ENCODE results near the gene UBE2S.
"Not testable (repeated sequence)": the region's sequence is repeated elsewhere in the genome, so short reads cannot be mapped to it uniquely, and the experiment has no call there.

Gene UBE2S

DNA sequence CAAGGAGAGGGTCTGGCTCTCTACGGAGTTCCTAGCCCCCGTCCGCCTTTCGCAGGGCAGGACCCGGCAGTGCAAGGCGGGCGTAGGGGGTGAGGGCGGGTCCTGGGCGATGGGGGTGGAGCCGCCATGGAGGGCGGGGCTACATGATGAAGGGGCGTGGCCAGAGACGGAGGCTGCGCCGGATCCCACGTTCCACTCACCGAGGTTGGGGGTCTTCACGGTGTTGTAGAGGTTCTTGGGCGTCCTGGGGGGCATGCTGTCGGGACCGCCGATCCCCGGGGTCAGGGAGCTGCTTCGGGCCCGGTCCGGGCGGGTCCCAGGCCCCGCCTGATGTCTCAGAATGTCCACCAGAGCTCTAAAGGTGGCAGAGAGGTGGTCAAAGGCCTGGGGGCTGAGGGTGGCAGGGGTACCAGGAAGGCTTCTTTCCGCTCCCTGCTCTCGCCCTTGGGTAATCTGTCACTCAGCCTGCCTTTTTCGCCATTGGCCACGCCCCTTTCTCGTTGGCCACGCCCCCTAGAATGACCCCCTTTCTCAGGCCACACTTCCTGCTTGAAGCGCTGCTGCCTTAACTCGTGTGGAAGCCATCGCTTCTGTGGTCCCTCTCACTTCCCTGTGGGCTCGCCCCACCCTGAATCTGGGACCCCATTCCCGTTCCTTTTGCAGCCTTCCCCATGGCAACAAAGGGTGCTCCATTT, 33.0 kb upstream of the UBE2S start:
- DNase-seq (ENCODE audit: low spot score): no peak

DNA sequence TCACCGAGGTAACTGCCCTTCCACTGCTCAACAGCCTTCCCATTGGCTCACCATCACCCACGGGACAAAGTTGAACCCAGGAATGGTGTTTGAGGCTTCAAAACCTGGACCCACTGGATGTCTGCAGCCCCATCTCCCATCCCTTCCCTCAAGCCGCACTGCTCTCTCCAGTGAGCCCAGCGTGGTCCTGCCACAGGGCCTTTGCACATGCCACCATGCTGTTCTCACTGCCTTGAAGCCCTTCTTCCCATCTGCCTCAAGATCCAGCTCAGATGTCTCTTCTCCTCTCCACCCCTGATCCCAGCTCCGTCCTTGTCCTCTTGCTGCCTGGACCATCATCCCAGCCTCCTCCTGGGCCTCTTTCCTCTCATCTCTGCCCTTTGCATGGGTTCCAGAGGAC, 31.5 kb upstream of the UBE2S start:
- DNase-seq (ENCODE audit: low spot score): no peak

DNA sequence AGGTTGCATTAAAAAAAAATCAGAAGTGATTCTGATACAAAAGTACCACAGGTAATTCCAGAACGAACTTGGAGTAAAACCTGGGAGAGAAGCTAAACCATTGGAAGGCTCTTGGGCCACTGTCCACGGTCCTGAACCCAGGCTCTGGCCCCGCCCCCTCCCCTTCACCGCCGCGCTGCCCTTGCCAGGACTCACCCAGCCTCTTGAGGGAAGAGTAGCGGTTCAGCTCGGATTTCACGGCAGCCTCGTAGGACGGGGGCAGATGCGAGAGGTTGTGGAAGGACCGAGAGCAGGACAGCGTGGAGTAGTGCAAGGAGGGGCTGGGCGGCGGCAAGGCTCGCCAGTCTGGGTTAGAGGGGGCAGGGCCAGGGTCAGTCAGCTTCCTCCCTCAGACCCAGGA, 29.8 kb upstream of the UBE2S start:
- peak; percentile 68 for DNase-seq (ENCODE audit: low spot score)

DNA sequence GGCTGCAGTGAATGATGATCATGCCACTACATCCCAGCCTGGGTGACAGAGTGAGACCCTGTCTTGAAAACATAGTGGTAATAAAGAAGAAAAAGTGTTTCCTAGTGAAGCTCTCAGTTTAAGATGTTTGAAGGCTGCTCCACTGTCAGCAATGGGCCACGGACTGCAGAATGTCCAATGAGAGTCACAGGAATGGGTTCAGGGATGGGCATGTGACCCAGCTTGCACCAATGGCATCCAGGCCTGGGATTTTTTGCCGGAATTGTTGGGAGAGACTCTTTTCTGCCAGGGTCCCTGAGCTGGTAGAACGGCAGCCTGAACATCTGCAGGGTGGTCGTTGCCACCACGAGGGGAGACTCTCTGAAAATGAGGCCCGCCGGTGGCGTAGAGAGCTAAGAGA, 29.3 kb upstream of the UBE2S start:
- no peak for DNase-seq (ENCODE audit: low spot score)

DNA sequence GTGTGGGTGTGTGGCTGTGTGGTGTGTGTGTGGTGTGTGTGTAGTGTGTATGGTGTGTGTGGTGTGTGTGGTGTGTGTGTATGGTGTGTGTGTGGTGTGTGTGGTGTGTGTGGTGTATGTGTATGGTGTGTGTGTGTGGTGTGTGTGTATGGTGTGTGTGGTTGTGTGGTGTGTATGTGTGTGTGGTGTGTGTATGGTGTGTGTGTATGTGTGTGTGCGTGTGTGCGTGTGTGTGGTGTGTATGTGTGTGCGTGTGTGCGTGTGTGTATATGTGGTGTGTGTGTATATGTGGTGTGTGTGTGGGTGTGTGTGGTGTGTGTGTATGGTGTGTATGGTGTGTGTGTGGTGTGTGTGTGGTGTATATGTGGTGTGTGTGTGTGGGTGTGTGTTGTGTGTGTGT, 27.4 kb upstream of the UBE2S start:
- DNase-seq (ENCODE audit: low spot score): no peak

DNA sequence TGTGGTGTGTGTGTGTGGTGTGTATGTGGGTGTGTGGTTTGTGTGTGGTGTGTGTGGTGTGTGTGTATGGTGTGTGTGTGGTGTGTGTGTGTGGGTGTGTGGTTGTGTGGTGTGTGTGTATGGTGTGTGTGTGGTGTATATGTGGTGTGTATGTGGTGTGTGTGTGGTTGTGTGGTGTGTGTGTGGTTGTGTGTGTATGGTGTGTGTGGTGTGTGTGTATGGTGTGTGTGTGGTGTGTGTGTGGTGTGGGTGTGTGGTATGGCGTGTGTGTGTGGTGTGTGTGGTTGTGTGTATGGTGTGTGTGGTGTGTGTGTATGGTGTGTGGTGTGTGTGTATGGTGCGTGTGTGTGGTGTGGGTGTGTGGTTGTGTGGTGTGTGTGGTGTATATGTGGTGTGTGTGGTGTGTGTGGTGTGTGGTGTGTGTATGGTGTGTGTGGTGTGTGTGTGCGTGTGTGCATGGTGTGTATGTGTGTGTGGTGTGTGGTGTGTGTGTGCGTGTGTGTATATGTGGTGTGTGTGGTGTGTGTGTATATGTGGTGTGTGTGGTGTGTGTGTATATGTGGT, 26.9 kb upstream of the UBE2S start:
- no peak for DNase-seq (ENCODE audit: low spot score)

DNA sequence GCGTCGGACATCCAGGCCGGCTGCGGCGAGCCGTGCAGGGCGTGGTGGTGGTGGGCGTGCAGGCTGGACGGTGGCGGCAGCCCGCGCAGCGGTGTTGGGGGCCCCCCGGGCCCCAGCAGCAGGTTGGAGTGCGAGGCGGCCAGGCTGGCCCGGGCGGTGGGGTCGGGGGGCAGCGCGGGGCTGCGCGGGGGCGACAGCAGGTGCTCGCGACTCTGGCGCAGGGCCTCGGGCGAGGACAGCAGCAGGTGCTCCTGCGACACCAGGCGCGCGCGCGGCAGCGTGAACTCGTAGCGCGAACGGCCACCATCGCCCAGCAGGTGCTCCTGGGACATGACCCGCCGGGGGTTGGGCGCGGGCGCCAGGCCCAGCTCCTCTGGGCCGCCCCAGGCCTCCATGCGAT, 25.7 kb upstream of the UBE2S start:
- no peak for DNase-seq (ENCODE audit: low spot score)

DNA sequence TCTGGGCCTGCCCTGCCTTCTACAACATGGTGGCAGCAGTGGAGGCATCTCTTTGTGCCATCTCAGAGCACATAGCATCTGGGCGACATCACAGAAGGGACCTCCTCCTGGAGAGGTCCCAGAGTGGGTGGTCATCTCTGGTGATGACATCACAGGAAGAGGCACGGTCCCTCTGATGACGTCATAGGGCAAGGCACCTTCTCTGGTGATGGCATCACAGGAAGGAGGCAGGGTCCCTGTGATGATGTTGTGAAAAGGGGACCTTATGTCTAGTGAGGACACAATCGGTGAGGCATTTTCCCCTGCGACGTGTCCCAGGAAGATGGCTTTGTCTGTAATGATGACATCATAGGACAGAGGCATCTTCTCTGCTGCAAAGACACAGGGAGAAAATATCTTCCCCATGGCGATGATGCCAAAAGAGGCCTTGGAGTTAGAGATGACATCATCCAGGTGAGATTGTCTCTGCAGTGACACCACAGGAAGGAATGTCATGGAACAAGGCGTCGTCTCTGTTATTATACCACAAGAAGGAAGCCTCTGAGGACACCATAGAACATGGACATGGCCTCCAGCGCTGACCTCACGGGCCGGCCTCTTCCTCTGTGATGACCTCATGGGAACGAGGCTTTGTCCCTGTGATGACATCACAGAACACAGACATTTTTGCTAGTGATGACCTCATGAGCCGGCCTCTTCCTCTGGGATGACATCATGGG, 24.8 kb upstream of the UBE2S start:
- no peak for DNase-seq (ENCODE audit: low spot score)

DNA sequence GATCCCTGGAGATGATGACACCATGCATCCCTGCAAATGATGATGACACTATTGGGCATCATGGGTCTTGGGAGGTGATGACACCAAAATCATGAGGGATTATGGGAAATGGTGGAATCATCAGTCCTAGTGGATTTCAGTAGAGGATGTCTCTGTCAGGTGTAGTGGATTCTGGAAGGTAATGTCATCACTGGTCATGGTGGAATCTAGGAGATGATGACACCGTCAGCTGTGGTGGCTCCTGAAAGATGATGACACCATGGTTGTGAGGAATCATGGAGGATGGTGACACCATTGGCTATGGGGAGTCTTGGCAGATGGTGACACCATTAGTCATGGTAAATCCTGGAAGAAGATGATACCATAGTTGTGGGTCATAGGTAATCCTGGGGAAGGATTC, 23.6 kb upstream of the UBE2S start:
- no peak for DNase-seq (ENCODE audit: low spot score)

DNA sequence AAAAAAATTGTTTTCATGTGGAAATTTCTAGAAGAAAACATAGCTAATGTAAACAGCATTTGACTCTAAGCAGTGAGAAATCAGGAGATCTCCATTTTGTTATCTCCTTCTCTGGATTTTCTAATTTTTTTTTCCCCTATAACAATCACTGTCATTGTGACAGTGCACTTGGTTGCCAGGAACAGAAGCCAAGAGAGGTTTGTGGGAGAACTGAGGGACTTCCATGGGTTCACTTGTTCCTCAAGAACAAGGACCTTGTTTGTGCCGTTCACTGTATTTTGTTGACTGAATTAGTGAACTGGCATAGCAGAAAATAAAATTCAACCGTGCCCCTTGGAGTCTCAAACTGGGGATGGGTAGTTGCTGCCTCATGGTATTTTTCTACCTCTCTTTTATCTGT, 18.5 kb upstream of the UBE2S start:
- DNase-seq (ENCODE audit: low spot score): no peak

DNA sequence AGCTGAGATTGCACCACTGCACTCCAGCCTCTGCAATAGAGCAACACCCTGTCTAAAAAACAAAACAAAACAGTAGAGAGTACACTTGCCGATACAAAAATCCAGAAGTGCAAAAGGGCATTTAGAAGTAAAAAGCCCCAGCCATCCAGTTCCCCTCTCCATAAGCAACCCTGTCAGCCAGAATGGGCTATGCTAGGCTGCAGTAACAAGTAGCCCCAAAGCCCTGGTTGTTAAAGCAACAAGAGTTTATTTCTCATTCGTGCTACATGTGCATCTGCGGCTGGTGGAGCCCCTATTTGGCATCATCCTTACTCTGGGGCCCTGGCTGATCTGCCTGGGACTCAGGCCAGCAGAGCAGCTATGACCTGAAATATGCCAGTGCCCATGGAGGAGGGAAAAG, 16.9 kb upstream of the UBE2S start:
- DNase-seq (ENCODE audit: low spot score): no peak

DNA sequence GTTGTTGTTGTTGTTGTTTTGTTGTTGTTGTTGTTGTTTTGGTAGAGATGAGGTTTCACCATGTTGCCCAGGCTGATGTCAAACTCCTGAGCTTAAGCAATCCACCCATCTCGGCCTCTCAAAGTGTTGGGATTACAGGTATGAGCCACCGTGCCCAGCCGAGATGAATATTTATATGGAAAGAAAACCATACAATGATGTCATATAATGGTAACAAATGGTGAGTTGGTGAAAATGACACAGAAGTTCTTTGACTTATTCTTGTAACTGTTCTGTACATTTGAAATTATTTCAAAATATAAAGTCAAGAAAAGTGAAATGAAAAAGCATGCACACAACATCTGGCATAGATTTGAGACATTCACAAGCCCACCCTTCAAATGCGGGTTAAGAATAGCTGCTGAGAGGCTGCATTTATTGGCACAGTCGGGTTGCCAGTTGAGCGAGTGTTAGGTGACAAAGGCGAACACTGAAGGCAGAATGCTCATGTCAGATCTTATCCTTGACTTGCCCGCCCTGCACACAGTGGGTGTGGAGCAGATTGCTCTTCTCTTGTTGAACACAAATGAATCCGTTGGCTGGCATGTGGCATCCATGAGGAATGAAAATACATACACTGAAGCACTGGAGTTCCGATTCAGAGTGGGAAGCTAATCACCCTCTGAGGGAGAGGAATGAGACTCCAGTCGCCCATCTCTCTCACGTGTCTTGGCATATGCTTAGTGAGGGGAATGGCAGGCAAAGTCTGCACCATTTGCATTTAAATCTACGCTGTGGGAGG, 15.8 kb upstream of the UBE2S start:
- no peak for DNase-seq (ENCODE audit: low spot score)

DNA sequence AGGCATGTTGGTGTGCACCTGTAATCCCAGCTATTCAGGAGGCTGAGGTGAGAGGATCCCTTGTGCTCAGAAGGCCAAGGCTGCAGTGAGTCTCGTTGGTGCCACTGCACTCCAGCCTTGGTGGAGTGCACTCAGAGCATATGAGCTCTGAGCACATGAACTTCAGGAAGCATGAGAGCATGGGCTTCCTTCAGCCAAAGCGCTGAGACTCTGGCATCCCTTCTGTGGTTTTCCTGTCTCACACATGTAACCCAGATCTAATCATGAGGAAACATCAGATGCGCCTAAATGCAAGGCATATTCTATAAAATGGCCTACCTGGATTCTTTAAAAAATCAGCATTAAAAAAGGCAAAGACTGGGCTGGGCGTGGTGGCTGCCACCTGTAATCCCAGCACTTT, 13.7 kb upstream of the UBE2S start:
- not testable (repeated sequence) for DNase-seq (ENCODE audit: low spot score)

DNA sequence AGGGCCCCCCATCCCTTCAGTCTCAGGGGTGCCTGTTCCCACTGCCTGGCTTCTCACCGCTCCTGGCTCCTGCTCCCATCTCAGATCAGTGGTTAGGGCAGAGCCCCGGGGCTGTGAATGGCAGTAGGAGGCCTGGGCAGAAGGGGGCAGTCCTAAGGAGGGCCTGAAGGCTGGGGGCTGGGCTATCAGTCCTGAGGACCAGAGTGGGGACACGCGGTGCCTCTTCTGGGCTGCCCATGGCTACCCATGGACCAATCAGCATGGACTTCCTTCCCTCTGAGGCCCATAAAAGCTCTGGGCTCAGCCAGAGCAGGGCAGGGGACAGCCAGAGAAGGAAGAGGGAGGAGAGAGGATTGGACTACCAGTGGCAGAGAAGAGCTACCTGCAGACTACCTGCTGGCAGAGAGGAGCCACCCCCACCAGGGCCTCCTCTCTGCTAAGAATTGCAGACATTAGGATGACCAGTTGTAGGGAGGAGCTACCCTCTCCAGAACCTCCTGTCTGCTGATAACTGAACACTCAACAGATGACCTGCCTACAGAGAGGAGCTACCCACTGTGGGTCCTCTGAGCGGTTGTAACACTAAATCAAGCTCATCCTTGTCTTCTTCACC, 12.1 kb upstream of the UBE2S start:
- DNase-seq (ENCODE audit: low spot score): no peak

DNA sequence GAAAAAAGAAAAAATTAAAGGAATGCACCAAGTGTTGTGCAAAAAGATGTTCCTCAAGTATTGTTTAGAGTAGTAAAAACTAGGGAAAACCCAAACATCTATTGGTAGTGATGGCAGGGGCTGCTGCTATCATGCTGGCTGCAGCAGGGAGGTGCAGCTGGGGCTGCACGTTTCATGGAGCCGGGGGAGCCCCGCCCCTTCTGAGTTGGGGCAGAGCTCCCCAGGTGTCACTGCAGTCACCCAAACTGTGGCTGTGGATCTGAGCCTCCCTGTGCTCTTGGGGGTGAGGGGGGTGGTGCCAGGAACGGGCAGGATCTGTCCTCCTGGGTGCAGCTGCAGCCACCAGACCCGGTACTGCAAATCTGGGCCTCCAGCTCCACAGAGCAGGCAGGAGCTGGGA, 11.5 kb upstream of the UBE2S start:
- no peak for DNase-seq (ENCODE audit: low spot score)

DNA sequence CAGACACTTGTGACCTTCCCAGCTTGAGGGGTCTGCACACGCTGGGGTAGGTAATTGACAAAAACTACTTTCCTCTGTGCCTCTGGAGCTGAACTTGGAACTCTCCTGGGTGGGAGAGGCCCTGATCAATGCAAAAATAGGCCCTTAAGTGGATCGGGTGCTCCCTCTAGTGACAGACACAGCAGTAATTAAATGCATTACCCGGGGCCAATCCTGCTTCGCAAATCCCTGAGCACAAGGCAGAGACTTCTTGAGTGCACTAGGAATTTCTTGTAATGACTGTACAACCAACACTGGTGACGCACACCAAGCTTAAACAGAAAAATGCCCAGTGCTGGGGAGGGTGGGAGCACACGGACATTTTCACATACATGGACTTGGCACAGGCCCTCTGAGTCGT, 10.6 kb upstream of the UBE2S start:
- peak; percentile 38 for DNase-seq (ENCODE audit: low spot score)

DNA sequence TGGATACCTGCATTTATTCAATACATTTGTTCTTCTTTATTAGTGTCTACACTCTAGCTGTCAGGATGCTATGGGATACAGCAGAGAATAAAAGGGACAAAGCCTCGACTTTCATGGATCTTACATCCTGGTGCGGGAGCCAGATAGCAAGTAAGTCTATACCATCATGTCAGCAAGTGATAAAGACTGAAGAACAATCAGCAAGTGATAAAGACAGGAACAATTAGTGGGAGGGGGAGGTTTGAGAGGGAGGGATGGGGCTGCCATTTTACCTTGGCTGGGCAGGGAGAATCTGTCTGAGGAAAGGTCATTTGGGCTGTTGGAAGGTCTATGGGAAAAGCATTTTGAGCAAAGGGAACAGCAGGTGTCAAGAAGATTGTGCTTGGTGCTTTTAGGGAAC, 2.6 kb upstream of the UBE2S start:
- DNase-seq (ENCODE audit: low spot score): no peak

DNA sequence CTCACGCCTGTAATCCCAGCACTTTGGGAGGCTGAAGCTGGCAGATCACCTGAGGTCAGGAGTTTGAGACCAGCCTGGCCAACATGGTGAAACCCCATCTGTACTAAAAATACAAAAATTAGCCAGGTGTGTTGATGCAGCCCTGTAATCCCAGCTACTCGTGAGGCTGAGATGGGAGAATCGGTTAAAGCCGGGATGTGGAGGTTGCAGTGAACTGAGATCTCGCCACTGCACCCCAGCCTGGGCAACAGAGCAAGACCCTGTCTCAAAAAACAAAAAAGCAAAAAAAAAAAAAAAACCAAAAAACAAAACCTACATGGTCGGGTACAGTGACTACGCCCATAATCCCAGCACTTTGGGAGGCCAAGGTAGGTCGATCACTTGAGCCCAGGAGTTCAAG, 1.6 kb upstream of the UBE2S start:
- not testable (repeated sequence) for DNase-seq (ENCODE audit: low spot score)

DNA sequence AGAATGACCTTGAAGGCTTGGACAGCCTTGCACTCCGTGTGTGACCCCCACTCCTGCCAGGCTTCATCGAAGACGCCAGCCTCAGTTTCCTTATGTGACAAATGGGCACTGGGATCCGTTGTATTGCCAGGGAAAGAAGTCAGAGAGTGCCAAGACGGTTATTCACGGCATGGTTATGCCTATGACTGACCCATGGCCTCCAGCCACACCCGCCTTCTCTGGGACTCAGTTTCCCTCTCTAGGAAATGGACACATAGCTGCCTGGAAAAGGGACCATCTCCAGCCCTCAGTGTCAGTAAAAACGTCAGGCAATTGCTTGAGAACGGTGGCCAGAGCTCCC, 915 bp upstream of the UBE2S start:
- no peak for DNase-seq (ENCODE audit: low spot score)

DNA sequence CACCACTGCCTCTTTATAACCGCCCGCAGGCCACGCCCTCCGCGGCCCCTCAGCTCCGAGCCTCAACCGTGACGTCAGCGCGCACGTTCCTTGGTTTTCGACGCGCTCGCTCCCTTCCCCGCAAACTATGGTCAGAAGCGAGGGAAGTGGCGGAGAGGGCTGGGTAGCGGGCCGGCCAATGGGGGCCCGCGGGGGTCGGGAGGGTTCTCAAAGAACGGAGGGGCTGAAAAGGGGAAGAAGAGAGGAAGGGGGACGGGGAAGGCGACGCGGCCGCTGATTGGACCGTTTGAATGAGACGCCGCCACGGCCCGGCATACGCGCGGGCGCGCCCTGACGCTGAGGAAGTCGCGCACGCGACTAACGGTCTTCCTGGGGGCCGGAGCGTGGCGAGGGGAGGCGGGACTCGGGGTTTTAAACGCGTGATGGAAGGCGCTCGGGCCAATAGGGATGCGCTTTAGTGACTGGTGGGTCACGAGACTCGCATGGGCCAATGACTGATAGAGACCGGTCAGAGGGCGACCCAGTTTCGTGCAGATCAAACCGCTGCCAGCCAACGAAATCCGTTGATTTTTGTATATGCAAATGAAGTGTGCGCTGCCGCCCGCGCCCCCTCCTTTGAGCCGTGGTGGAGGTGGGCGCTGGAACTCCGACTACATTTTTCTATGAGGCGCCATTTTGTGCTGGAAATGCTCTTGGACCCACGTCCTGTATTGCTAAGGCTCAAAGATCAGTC, 378 bp upstream of the UBE2S start:
- DNase-seq (ENCODE audit: low spot score): peak; percentile 97

DNA sequence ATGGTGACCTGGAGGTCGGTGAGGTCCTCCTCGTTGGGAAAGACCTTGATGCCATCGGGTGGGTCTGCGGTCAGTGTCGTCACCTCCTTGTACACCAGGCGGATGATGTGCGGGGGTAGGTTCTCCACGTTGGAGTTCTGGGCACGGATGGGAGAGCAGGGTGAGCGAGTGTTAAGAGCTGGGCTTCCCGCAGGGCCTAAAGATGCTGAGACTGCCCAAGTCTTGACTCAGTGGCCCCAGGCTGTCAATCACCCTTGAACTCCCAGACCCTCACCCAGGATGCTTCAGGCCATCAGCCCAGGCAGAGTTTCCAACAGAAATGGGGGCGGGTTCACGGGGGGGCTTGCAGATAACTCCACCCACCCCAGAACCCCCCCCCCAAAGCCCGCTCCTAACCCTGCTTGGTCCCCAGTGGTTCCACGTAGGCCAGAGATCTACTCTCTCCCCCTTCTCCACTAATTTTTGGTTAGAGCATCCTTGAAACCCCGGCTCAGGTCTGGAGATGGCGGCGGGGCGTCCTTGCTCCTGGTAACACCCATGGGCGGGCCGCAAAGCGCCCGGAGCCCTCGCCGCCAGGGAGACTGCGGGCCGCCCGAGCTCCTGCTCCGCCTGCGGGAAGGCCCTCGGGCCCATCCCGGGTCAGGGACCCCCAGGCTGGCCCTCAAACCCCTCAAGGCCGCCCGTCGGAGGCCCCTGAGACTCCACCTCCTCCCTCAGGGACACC, 600 bp downstream of the UBE2S start:
- no peak for DNase-seq (ENCODE audit: low spot score)
